ENCODE measurements around the gene SEMA3G. TPM values are rescaled to one million over a fixed set of nuclear protein-coding genes. Genes with fewer than 3 reads are reported as not detected.

SEMA3G gene
- polyA plus RNA-seq, 3 donors: 30.0 to 34.1 (median 32.7) TPM

- DNase-seq: no peak
These were observed 3.7 kb downstream of the SEMA3G start for GRCh38 chr3:52441091-52441771.

DNA sequence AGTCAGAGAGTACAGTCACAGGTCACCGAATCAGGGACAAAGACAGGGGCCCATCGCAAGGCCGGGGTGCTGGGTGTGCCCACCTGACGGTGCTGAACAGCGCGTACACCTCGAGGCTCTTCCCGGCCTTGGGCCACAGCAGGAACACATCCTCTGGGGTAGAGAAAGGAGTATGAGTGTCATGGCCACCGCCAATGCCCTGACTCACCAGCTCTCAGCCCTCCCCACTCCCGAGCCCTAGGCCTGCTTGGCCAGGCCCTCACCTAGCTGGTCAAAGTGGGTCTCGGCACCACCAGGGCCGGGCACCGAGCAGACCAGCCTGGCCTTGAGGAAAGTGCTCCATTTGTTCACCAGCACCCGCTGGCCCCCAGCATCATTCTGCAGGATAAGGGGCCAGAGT is 4.2 kb downstream of the SEMA3G start:
- DNase-seq: no peak

- DNase-seq: no peak
These were observed 4.7 kb downstream of the SEMA3G start for GRCh38 chr3:52440249-52440551.

DNA sequence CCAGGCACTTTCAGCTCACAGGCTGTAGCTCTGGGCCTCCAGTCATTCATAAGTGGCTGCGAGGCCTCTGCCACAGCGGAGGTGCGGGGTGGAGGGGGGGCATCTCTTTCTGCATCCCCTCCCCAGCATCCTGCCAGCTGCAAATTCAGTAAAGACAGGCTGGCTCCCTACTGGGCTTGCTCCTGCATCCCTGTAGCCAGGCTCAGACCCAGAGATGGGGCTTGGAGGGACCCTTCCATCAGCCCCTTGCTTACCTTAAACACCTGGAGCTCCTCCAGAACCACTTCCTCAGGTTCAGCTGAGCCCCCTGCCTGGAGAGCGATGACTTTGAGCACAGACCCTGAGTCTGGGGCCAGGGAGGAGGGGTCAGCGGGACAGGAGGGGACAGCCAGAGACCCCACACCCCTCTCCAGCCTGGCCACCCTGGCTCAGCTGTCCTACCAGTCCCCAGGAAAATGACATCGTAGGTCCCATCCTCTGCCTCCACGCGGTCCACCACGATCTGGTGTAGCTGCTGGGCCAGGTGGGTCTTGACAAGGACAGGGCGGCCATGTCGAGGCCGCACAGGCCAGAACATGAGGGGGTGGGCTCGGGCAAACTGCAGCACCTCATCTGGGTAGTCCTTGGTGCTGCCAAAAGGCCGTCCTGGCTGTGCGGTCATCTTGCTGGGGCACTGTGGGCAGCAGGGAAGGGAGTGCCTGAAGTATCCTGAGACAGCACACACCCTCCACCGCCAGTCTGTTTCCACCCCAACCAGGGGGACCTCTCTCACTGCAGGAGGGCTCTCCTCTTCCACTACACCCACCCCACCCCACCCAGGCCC is 5.3 kb downstream of the SEMA3G start:
- no peak for DNase-seq

DNA sequence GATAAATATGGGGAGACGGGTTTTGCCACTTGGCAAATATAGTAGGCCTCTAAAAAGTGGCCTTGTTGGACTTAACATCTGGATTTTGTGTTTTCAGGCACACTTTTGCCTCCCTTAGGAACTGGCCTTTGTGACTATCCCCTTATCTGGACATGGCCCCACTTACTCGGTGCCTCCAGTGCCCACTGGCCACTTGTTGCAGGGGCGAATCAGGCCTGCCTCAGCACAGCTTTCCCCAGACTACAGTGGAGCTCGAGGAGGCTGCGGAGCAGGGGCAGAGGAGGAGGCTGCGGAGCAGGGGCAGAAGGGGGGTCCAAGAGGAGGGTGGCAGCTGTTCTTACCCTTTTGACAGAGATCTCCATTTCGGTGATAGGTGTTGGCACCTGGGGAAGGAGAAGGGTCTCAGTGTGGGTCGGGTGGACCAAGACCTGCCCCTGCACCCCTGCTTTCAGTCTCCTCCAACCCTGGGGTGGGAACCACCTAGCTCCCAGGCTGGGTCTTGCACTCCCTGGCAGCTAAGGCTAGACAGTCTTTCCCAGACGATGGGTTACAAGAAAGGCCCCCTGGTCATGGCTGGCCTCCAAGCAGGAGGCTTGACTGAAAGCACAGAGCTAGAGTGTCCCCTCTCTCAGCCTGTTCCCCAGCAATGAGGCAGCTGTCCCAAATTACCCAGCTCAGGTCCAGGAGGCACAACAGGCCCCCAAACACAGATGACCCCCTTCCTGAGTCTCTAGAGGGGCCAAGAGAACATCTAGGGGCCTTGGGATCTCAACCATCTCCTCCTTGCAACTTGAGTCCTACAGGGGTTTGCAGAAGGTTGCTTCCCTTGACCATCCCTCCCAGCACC is 6.1 kb downstream of the SEMA3G start:
- no peak for DNase-seq

DNA sequence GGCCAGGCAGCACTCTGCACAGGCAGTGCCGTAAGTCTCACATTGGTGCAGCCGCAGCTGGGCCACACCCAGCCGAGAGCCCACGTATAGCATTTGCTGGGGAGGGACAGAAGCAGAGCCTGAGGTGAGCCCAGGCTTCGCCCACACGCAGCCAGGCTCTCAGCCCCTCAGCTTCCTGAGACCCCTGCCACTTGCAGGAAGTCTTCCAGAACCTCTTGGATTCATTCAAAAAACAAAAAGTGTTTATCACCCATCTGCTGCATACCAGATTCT is 6.9 kb downstream of the SEMA3G start:
- no peak for DNase-seq

GRCh38 chr3:52437326-52438103 is 7.4 kb downstream of the SEMA3G start:
- DNase-seq: no peak

DNA sequence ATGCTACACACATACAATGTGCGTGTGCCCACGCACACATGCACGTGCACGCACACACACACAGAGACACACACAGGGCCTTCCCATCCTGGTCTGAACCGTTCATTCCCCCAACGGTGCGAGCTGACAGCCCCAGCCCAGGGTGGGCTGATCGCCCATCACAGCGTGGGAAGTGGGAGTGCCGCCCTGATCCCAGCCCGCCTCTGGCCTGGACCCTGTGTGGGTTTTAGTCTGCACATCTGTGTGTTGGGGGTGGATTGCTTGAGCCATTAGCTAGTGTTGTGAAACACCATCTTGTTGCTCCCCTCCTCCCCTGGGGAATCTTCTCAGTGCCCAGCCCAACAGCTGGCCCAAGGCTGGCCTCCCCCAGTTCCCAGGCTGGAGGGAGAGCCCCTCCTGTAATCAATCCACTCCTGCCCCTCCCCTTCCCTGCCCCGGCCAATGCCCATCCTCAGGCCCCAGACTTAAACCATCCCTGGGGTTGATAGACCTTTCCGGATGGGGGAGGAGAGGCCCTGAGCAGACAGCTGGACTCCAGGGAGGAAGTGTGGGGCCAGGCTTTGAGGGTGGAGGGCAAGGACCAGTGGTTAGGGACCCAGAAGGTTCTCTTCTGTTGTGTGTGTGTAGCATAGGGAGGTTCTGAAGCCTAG is 8.3 kb downstream of the SEMA3G start:
- DNase-seq: peak; percentile 74

DNA sequence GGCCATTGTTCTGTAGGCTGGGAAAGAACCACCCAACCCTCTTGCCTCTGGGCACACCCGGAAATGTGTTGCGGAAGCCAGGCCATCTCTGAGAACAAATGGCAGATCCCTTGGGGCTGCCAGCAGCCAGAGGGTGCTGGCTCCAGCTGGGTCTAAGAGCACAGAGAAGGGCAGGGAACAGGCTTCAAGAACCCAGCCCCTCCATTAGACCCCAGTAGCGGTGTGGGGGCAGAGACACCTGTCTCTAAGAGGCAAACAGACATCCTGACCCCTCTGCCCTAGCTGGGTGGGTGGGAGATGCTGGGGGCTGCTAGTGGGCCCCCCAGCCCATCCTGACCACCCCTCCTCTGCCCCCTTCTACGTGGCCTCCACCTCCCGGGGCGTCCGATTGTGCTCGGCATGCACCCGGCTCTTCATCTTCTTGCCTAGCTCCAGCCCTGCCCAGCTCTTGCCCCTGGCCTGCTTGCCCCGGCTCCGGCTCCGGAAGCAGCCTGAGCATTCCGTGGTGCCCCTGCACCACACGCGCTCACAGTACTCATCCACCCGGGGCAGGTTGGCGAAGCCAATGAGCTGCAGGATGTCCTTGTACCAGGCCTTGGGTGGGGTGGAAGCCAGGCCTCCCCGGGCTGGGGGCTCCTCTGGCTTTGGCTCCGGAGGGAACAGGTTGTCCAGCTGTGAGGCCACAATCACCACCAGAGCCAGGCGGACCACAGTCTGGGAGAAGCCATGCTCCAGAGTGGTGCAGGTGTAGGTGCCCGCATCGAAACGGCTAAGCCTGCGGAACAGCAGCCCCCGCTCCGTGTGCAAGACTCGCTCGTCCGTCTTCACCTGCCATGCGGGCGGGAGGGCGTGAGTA is 9.4 kb downstream of the SEMA3G start:
- DNase-seq: no peak

DNA sequence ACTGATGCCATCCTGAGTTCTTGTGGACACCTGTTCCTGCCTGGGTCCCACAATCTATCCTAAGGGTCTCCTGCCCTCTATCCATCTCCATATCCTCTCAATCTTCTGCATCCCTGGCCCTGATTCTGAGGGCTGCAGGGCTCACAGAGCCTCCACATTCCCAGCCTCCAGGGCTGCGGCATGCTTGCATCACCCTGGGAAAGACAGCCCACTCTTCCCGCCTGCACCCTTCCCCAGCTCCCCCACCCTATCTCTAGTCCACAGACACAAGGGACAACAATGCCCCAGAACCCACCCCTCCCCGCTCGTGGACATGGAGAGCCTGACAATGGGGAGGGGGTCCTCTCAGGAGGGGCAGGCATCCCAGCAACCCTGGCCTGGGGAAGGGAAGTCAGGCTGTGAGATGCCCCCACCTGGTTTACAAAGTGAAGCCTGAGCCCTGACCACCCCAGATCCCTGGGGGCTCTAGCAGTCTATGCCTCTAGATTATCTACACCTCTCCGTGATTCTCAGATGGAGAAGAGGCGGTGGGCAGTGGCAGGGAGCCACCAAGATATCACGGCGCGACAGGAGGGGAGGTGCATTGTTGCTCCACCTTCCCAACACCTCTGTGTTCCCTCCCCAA is 10.3 kb downstream of the SEMA3G start:
- no peak for DNase-seq

DNA sequence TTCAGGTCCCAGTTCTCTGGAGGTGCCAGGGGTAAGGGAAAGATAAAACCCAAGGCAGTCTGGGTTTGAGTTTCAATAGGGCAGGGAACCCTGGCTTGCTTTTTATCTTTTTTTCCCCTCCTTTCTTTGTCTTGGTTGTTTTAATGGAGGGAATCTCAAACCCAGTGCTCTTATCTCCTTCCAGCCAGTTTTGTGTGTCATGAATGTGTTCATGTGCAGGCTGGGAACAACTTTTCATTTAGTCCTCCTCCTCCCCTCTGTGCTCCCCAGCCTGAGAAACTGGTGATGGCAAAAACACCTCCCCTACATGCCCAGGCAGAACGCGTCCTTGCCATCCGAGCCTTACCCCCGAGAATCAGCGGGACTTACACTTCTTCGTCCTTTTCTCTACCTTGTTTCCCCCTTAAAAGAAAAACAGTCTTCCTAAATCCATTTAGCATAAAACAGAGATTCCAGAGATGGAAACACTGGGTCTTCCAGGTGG is 10.9 kb downstream of the SEMA3G start:
- no peak for DNase-seq

- DNase-seq: no peak
These were observed 11.4 kb downstream of the SEMA3G start for GRCh38 chr3:52433328-52433995.

GRCh38 chr3:52432691-52433141 is 12.2 kb downstream of the SEMA3G start:
- DNase-seq: no peak

DNA sequence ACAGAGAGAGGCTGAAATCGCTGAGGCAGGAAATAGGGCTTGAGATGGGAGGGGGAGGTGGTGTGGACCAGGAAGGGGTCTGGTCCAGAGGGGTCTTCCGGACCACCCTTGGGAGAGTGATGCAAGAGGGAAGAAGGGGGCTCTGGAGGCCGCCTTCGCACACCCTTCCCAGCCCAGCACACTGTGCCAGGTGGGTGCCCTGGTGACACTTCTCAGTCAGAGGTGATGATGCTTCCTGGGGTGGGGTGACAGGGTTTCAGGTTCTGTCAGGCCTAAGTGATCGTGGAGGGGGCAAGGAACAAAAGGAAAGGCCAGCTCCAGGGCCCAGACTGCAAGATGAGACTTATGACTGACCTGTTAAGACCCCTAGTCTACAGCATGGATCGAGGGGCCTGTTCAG is 12.7 kb downstream of the SEMA3G start:
- DNase-seq: no peak

GRCh38 chr3:52431459-52432223 is 13.3 kb downstream of the SEMA3G start:
- DNase-seq: no peak

DNA sequence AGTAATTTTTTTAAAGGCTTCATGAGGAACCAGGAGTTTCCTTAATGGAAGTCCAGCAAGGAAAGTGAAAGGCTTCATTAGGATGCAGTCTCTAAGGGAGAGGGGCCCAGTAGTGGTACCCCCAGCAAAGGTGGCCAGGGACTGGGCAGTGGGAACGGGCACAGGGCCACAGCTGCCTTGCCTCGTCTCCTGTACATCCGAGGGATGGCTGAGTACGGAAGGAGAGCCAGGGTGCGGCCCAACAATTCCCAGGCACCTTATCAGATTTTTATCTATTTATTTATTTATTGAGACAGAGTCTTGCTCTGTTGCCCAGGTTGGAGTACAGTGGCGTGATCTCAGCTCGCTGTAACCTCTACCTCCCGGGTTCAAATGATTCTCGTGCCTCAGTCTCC is 14.5 kb downstream of the SEMA3G start:
- no peak for DNase-seq

DNA sequence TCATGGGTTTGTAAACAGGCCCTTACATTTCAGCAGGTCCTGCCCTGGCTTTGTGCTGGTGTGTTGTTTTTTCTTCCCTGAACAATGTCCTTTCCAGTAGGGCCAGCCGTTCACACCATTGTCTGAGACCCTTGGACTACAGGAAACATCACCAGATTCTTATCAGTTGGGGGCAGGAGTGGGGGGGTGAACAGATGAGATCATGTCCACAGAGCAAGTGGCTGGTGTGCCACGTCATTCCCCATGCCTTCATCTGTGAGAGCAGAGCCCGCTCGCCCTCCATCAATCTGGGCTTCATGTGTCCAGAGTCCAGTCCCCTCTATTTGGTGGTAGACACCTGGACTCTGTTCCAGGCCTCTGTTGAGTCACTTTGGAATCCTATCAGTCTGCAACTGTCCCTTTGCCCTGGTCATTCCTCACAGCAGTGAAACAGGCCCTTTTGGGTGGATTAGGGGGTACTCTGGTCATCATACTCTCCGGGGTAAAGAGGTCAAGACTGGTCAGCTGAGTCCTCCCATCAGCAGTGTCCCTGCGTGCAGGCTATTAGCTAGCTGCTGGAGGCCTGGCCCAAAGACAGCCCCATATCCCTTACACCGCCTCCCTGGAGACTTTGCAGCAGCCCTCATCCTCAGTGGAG is 15.0 kb downstream of the SEMA3G start:
- DNase-seq: no peak

GRCh38 chr3:52429031-52429430 is 15.9 kb downstream of the SEMA3G start:
- no peak for DNase-seq

All from renal pelvis (tissue), 4 donors.